Uterus (tissue), 4 donors: ENCODE results near the gene ASPA. TPM values are rescaled to one million over a fixed set of nuclear protein-coding genes. Genes with fewer than 3 reads are reported as not detected.

Source experiments
- DNase-seq, 2 donors: peaks; one replicate each; pipeline ENCODE4 v3.0.0-alpha.2; 2019 to 2020
- H3K27ac ChIP-seq, 2 donors: fragments of 200-600 bp; sonication (generic); 1 replicate in 1 of 2; 2 replicates in 1 of 2; pipeline ENCODE4 v1.5.1; 2016 to 2018
- H3K27me3 ChIP-seq, 2 donors: fragments of 200-600 bp; sonication (generic); one replicate each; pipeline ENCODE4 v1.5.1; 2018 to 2019; ENCODE audit warnings: control low read depth in 1 of 2
- H3K36me3 ChIP-seq, 2 donors: fragments of 200-600 bp; sonication (generic); one replicate each; pipeline ENCODE4 v1.5.1; 2019; ENCODE audit warnings: control low read depth in 1 of 2
- H3K4me1 ChIP-seq, 2 donors: fragments of 200-600 bp; sonication (generic); one replicate each; pipeline ENCODE4 v1.5.1; 2018 to 2019; ENCODE audit warnings: control low read depth in 1 of 2
- H3K4me3 ChIP-seq, 2 donors: fragments of 200-600 bp; sonication (generic); 1 replicate in 1 of 2; 2 replicates in 1 of 2; pipeline ENCODE4 v1.5.1; 2018 to 2019; ENCODE audit warnings: mild to moderate bottlenecking in 1 of 2
- H3K9me3 ChIP-seq, 2 donors: fragments of 200-600 bp; sonication (generic); one replicate each; pipeline ENCODE4 v1.5.1; 2019; ENCODE audit warnings: control low read depth in 1 of 2
- CTCF ChIP-seq, 4 experiments: fragments of 200-600 bp in 2 of 4; fragments of 450-650 bp in 2 of 4; sonication (generic) in 2 of 4; IDR thresholded peaks; one replicate each; pipeline ENCODE4 v1.5.1; 2016 to 2019; ENCODE audit warnings: antibody characterized with exemption in 4 of 4, mild to moderate bottlenecking in 2 of 4, moderate library complexity in 1 of 4
- POLR2A ChIP-seq, 2 donors: fragments of 450-650 bp; IDR thresholded peaks; one replicate each; pipeline ENCODE4 v1.6.1; 2016; ENCODE audit warnings: antibody characterized with exemption in 2 of 2, mild to moderate bottlenecking in 1 of 2, moderate library complexity in 1 of 2
- intact Hi-C: fragments of 100-400 bp; cut with DNase I; formaldehyde crosslinking; loops from one replicate; pipeline ENCODE4 v1.15.1; 2023; ENCODE audit warnings: low total_unique reads
- total RNA-seq, 4 donors: library from RNA; depleted of rRNA in 3 of 4; stranded (reverse); fragments of >200 nt in 3 of 4; gene quantifications; one replicate each; pipeline versions ENCODE4 v1.1.0 to v1.2.4, GENCODE V29; 2014 to 2023
- donor health status: DM: yes; HTN: yes; CAD: no.

The ASPA gene
- total RNA-seq, 4 donors from 2014 or later, result 1.3 to 19.4 (median 12.1) TPM

DNA sequence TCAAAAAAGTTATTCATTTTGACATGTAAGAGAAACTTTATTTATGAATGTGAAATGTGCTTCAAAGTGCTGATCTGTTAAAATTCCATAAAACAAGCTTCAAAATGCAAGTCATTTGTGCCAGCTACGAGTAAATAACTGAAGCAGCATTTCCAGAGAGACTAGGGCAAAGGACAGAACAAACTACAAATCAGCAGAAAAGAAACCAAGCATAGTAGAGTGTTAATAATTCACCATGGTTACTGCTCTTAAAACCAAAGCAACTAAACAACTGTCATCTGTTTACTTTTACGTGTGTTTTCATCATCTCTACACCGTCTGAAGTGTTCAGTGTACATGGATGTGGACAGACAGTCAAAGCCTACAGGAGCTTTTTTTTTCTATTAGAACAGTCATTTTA lies 1.6 kb upstream of the ASPA start:
- Histone ChIP-seq H3K27me3 (no peaks in the 10 kb centered on the region), H3K27ac (peak overlapping the region; percentile 73 to 74), H3K4me1 (no peaks in the 10 kb centered on the region), H3K9me3 (no peaks in the 10 kb centered on the region), H3K36me3 (no peaks in the 10 kb centered on the region), H3K4me3 (no peak overlapping the region)
- TF ChIP-seq POLR2A (IDR thresholded peaks at IDR 0.05) (no peak), CTCF (IDR thresholded peaks at IDR 0.05) (no peak)
- intact Hi-C loops, result no loop called here
- DNase-seq, result no peak

- peak overlapping the region in 1 of 2 donors; percentile 33 for H3K4me3 ChIP-seq
- intact Hi-C loops, result no loop called here
- no peak for DNase-seq
These were observed 529 bp upstream of the ASPA start for GRCh38 chr17:3475251-3475685.

GRCh38 chr17:3479988-3480387 lies 4.2 kb downstream of the ASPA start:
- intact Hi-C loops, result no loop called here
- no peak for TF ChIP-seq POLR2A (IDR thresholded peaks at IDR 0.05)
- TF ChIP-seq CTCF (IDR thresholded peaks at IDR 0.05), result no peak
- H3K27ac ChIP-seq, result no peak overlapping the region
- no peaks in the 10 kb centered on the region for H3K27me3 ChIP-seq
- no peaks in the 10 kb centered on the region for H3K9me3 ChIP-seq
- no peaks in the 10 kb centered on the region for H3K36me3 ChIP-seq
- no peak for DNase-seq
- H3K4me1 ChIP-seq, result no peaks in the 10 kb centered on the region
- no peak overlapping the region for H3K4me3 ChIP-seq

More at GRCh38 chr17:3475251-3475685, 529 bp upstream of the ASPA start:
- TF ChIP-seq CTCF (IDR thresholded peaks at IDR 0.05) (no peak), POLR2A (IDR thresholded peaks at IDR 0.05) (no peak)
- Histone ChIP-seq H3K27ac (peak overlapping the region; percentile 73 to 74), H3K4me1 (no peaks in the 10 kb centered on the region), H3K9me3 (no peaks in the 10 kb centered on the region), H3K36me3 (no peaks in the 10 kb centered on the region), H3K27me3 (no peaks in the 10 kb centered on the region)

DNA sequence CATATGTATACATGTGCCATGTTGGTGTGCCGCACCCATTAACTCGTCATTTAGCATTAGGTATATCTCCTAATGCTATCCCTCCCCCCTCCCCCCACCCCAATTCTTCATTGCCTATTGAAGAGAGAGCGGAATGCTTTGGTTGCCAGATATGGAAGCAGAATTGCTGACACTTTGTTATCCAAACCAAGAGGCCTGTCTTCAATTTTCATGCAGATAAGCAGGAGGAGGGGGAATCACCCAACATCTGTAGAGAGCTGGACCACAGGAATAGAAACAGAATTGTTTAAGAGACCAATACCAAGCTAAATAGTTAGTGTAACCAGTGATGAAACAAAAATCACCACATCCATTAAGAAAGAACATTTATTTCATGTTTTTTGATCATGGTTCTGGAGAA lies 7.1 kb downstream of the ASPA start:
- DNase-seq, result no peak
- Histone ChIP-seq H3K27ac (no peak overlapping the region), H3K4me3 (no peak overlapping the region), H3K9me3 (no peaks in the 10 kb centered on the region), H3K4me1 (no peaks in the 10 kb centered on the region), H3K27me3 (no peaks in the 10 kb centered on the region), H3K36me3 (no peaks in the 10 kb centered on the region)
- intact Hi-C loops, result no loop called here
- TF ChIP-seq POLR2A (IDR thresholded peaks at IDR 0.05) (no peak), CTCF (IDR thresholded peaks at IDR 0.05) (no peak)

- Histone ChIP-seq H3K36me3 (no peaks in the 10 kb centered on the region), H3K27me3 (no peaks in the 10 kb centered on the region), H3K4me3 (no peak overlapping the region), H3K27ac (no peak overlapping the region), H3K4me1 (no peaks in the 10 kb centered on the region), H3K9me3 (no peaks in the 10 kb centered on the region)
- intact Hi-C loops, result no loop called here
- DNase-seq, result no peak
- TF ChIP-seq POLR2A (IDR thresholded peaks at IDR 0.05) (no peak), CTCF (IDR thresholded peaks at IDR 0.05) (no peak)
These were observed 9.8 kb downstream of the ASPA start for GRCh38 chr17:3485481-3486068.
